Measurements from ENCODE around the gene RNU6-9.

RNU6-9 gene

DNA sequence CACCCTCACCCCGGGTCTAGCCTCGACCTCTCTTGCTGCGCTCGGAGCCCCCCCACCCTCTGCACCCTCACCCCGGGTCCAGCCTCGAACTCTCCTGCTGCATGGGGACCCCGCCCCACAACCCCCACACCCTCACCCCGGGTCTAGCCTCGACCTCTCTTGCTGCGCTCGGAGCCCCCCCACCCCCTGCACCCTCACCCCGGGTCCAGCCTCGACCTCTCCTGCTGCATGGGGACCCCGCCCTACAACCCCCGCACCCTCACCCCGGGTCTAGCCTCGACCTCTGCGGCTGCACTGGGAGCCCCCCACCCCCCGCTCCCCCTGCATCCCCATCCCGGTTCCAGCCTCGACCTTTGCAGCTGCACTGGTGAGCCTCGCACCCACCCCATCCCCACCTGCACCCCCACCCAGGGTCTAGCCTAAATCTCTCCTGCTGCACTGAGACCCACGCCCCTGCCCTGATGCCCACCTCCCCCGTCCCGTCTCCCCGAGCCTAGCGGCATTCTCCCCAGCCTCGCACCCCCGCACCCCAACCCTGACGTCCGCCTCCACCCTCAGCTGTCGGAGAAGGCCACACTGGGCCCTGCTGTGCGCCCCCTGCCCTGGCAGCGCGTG is 32.0 kb upstream of the RNU6-9 start:
- H3K27me3 ChIP-seq (replicated peaks; ENCODE audit: control insufficient read depth, insufficient read depth, low read length) = no peaks in the 10 kb centered on the region
- no peak for DNase-seq (ENCODE audit: extremely low read depth, insufficient read length)
- H3K4me3 ChIP-seq (replicated peaks; ENCODE audit: low read depth, low read length) = no peak overlapping the region
- H3K36me3 ChIP-seq (ENCODE audit: control insufficient read depth, insufficient read depth, low read length) = no peaks in the 10 kb centered on the region
- TF ChIP-seq CTCF (IDR thresholded peaks at IDR 0.05; ENCODE audit: insufficient read depth, low read length, poor library complexity, severe bottlenecking) = no peak

GRCh38 chr19:861756-862580 is 31.3 kb upstream of the RNU6-9 start:
- peak; percentile 75 for DNase-seq (ENCODE audit: extremely low read depth, insufficient read length)
- Histone ChIP-seq H3K36me3 (ENCODE audit: control insufficient read depth, insufficient read depth, low read length) (no peaks in the 10 kb centered on the region), H3K4me3 (replicated peaks; ENCODE audit: low read depth, low read length) (no peak overlapping the region), H3K27me3 (replicated peaks; ENCODE audit: control insufficient read depth, insufficient read depth, low read length) (no peaks in the 10 kb centered on the region)
- TF ChIP-seq CTCF (IDR thresholded peaks at IDR 0.05; ENCODE audit: insufficient read depth, low read length, poor library complexity, severe bottlenecking) = no peak

DNA sequence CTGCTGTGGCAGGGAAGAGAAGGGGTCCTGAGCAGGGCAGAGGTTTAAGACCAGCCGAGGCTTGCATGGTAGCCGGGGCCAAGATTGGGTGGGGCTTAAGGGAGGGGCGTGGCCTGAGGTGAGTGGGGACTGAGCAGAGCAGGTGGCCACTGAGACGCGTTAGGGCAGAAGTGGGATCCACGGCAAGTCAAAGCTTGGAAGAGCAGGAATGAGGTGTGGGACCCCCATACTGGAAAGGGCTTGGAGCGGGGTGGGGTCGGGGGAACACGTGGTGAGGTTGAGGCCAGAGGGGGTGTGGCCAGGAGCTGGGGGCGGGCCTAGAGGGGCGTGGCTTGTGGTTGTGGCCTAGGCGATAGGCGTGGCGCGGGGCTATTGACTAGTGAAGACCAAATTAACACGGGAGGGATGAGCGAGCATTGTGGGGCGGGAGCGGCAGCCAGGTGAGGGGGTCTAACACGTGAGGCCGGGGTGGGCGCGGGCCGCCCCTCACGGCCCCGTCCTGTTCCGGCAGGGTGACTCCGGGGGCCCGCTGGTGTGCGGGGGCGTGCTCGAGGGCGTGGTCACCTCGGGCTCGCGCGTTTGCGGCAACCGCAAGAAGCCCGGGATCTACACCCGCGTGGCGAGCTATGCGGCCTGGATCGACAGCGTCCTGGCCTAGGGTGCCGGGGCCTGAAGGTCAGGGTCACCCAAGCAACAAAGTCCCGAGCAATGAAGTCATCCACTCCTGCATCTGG is 30.5 kb upstream of the RNU6-9 start:
- no peak for TF ChIP-seq CTCF (IDR thresholded peaks at IDR 0.05; ENCODE audit: insufficient read depth, low read length, poor library complexity, severe bottlenecking)
- Histone ChIP-seq H3K27me3 (replicated peaks; ENCODE audit: control insufficient read depth, insufficient read depth, low read length) (no peaks in the 10 kb centered on the region), H3K36me3 (ENCODE audit: control insufficient read depth, insufficient read depth, low read length) (peaks cover 3% of the 10 kb centered on the region; the same call in 1 of the 2 replicates), H3K4me3 (replicated peaks; ENCODE audit: low read depth, low read length) (no peak overlapping the region)
- DNase-seq (ENCODE audit: extremely low read depth, insufficient read length) = peak; percentile 81

- Histone ChIP-seq H3K27me3 (replicated peaks; ENCODE audit: control insufficient read depth, insufficient read depth, low read length) (no peaks in the 10 kb centered on the region), H3K4me3 (replicated peaks; ENCODE audit: low read depth, low read length) (no peak overlapping the region), H3K36me3 (ENCODE audit: control insufficient read depth, insufficient read depth, low read length) (peaks cover 3% of the 10 kb centered on the region; the same call in 1 of the 2 replicates)
- TF ChIP-seq CTCF (IDR thresholded peaks at IDR 0.05; ENCODE audit: insufficient read depth, low read length, poor library complexity, severe bottlenecking) = no peak
- DNase-seq (ENCODE audit: extremely low read depth, insufficient read length) = no peak
These were observed 30.0 kb upstream of the RNU6-9 start for GRCh38 chr19:863315-863620.

DNA sequence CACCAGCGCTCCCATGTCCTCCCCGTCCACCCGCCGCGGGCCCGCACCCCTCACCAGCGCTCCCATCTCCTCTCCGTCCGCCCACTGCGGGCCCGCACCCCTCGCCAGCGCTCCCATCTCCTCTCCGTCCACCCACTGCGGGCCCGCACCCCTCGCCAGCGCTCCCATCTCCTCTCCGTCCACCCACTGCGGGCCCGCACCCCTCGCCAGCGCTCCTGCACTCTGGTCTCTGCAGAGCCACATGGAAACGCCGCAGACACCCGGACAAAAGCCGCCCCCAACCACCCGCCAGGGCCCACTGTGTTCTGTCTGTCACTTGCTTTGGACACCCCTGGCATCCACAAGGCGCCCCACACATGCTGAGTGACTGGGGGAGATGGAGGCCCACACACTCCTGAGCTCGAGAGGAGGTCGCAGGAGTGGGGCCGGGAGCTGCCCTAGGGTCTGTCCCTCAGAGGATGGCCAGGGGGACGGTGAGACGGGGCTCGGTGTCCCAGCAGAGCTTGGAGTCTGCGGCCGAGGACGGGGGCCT is 26.4 kb upstream of the RNU6-9 start:
- no peak overlapping the region for H3K4me3 ChIP-seq (replicated peaks; ENCODE audit: low read depth, low read length)

More for the DNA sequence above, 26.4 kb upstream of the RNU6-9 start:
- no peak for TF ChIP-seq CTCF (IDR thresholded peaks at IDR 0.05; ENCODE audit: insufficient read depth, low read length, poor library complexity, severe bottlenecking)
- H3K36me3 ChIP-seq (ENCODE audit: control insufficient read depth, insufficient read depth, low read length) = peaks cover 11% of the 10 kb centered on the region
- DNase-seq (ENCODE audit: extremely low read depth, insufficient read length) = no peak
- no peaks in the 10 kb centered on the region for H3K27me3 ChIP-seq (replicated peaks; ENCODE audit: control insufficient read depth, insufficient read depth, low read length)

All from GM06990 (cell line).